C4-2B (cell line): ENCODE data around the gene STYX.

Source experiments
- H3K27ac ChIP-seq: fragments of 450-650 bp; 2 replicates; pipeline ENCODE4 v1.5.1; 2017
- ZFX ChIP-seq: fragments of 450-650 bp; IDR thresholded peaks from 2 replicates; pipeline ENCODE4 v1.6.1; 2017
- TF ChIP-seq, protein P1 (sequence below): fragments of 450-650 bp; conservative IDR thresholded peaks from 2 replicates; pipeline ENCODE4 v1.5.1; 2017; ENCODE audit warnings: mild to moderate bottlenecking

The STYX gene

DNA sequence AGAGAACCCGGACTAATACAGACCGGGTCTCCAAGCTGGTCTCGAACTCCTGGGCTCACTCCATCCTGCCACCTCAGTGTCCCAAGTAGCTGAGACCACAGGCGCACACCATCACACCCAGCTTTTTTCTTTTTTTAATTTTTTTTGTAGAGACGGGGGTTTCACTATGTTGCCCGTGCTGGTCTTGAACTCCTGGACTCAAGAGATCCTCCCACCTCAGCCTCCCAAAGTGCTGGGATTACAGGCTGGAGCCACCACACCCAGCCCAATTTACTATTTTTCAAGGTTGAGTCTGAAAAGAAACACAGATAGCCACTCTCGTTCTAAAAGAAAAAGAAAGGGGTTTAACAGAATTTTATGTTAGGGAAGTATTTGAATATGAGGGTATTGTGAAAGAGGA, 36.4 kb upstream of the STYX start:
- TF ChIP-seq, protein P1, sequence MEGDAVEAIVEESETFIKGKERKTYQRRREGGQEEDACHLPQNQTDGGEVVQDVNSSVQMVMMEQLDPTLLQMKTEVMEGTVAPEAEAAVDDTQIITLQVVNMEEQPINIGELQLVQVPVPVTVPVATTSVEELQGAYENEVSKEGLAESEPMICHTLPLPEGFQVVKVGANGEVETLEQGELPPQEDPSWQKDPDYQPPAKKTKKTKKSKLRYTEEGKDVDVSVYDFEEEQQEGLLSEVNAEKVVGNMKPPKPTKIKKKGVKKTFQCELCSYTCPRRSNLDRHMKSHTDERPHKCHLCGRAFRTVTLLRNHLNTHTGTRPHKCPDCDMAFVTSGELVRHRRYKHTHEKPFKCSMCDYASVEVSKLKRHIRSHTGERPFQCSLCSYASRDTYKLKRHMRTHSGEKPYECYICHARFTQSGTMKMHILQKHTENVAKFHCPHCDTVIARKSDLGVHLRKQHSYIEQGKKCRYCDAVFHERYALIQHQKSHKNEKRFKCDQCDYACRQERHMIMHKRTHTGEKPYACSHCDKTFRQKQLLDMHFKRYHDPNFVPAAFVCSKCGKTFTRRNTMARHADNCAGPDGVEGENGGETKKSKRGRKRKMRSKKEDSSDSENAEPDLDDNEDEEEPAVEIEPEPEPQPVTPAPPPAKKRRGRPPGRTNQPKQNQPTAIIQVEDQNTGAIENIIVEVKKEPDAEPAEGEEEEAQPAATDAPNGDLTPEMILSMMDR: no peak
- no peak for TF ChIP-seq ZFX
- no peak overlapping the region for H3K27ac ChIP-seq

DNA sequence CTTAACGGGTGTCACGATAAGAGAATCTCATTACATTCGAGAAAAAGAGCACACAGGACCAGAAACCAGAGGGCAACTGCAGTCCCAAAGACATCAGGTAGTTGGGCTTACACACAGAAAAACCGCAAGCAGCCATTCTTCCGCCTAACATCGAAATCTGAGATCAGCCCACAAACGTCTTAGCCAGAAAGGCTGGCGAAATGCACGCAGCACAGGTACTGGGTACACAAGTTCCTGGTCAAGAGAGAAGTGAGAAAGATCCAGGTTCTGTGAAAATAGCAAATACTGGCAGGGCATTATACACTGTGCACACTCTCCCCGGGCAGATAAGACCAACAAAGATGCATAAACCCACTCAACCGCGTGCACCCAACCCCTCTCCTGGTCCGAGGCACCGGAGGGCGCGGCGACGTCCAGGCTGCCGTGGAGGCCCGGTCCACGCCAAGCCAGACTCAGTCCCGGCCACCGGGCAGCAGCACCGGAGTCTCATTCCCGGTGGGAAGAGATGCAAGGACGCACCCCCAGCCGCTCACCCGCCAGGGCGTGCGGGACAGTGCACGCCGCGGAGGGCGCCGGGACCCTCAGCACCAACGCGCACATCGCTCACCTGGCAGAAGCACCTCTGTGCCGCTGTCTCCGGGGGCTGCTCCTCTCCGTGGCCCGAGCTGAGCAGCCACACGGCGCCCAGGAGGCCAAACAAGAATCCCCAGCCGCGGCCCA, 35.0 kb upstream of the STYX start:
- peak overlapping the region; percentile 92 for H3K27ac ChIP-seq
- no peak; the same call in 1 of the 2 replicates for TF ChIP-seq ZFX
- TF ChIP-seq, protein P1: no peak

DNA sequence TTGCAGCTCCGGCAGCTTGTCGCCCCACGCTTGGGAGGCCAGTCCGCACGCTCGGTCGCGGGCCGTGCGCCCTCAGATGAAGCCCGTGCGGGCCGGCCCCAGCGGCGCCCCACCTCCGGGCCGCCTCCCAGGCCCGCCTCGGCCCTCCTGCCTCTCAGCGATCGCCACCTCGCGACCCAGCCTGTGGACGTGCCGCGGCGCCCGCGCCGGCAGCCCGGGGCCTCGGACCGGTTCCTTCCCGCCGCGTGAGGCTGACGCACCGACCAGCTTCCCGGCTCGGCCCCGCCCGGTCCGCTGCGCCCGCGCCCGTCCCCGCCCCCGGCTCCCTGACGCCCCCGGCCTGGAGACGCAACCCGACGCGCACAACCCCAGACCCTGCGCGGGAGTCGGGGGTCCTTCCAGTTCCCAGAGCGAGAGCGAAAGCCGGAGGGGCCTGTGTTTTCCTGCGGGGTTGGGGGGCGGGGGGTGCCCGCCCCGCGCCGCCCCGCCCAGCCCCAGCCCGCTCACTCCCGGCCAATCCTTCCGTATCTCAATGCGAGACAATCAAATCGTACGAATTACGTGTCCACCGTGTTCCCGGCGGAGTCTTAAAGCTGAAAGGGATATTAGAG, 34.4 kb upstream of the STYX start, which contains the start of gene ERO1A:
ERO1A (minus strand) TSS at position 78 of the 611 bp plus-strand sequence; CDS start at position 1, 77 bp downstream.
- H3K27ac ChIP-seq: peak within 1 kb of the TSS; percentile 92
- TF ChIP-seq ZFX: peak; percentile 93
- TF ChIP-seq, protein P1: no peak; the same call in none of the 2 replicates

DNA sequence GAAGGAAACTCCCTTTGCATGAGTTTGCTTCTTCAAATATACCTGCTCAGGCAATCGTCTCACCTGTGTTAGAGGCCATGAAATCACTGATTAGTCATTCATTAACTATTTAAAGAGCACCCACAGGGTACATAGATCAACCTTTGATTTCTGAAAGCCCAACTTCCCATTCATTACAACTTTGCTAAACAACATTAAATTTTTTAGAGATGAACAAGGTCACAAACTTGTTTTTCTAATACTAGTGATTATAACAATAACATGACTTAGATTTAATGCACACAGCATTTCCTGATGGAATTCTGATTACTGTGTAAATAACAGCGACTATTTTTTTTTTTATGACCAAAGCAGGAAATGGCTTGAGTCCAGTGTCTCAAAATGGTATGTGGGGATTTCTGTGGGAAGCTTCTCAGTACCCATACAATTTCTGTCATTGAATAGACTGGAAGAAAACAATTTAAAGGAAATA, 29.2 kb upstream of the STYX start:
- H3K27ac ChIP-seq: no peak overlapping the region
- TF ChIP-seq, protein P1: no peak
- no peak for TF ChIP-seq ZFX

DNA sequence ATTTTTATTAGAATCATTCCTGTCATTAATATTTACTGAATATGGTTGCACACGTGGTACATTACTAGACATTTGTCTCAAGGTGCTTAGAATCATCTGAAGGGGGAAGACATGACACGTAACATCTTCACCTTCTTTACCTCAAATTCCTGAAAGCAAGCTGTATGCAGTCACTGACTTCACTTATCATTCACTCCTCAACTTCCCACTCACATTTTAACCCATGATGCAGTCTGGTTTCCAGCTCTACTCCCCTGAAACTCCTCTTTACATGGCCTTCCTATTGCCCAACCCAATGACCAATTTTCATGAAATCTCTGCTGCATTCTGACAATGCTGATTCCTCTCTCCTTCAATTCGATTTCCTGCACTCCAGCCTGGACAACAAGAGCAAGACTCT, 28.7 kb upstream of the STYX start:
- TF ChIP-seq, protein P1: no peak
- no peak for TF ChIP-seq ZFX
- H3K27ac ChIP-seq: peak overlapping the region; percentile 12

DNA sequence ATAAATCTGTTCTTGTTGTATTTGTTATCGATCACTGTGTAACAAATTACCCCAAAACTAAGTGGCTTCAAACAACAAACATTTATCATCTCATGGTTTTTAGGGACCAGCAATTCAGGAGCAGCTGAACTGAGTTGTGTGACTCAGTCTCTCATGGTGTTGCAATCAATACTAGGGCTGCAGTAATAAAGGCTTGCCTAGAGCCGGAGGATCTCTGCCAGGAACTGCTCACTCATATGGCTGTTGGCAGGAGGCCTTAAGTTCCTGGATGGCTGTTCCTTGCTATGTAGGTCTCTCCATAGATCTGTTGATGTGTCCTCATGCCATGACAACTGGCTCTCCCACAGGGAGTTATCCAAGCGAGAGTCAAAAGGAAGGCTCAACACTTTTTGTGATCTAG, 26.7 kb upstream of the STYX start:
- TF ChIP-seq, protein P1: no peak
- TF ChIP-seq ZFX: no peak
- peak overlapping the region; percentile 16; the same call in 1 of the 2 replicates for H3K27ac ChIP-seq

DNA sequence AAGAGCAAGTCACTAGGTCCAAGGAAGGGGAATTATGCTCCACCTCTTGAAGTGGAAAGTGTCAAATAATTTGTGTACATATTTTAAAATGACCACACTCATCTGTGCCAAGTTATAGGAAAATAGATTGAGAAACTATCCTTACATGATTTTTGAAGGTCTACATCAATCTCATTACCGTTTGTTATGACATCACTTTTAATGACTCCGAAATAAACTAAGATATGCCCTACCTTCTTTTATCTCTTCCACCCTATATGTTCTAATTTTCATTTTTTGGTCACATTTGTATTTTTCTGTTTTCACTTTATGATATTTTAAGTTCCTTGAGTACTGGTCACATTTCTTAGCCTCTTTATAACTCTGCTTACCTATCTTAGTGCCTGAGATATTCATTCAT, 26.3 kb upstream of the STYX start:
- no peak for TF ChIP-seq ZFX
- TF ChIP-seq, protein P1: no peak
- H3K27ac ChIP-seq: peak overlapping the region; percentile 16; the same call in 1 of the 2 replicates
